HEK293 (cell line): Measurements from ENCODE around the gene ESR2.

Experiments used
- CTCF ChIA-PET: fragments of 350-600 bp; formaldehyde crosslinking; extraction: SDS; loops from one replicate; lab custom pipeline; 2021; ENCODE audit warnings: antibody characterized with exemption; lab: Yijun Ruan, JAX
- POLR2A ChIA-PET: fragments of 300-600 bp; formaldehyde crosslinking; extraction: SDS; loops from one replicate; lab custom pipeline; 2020; ENCODE audit warnings: antibody characterized with exemption, inconsistent platforms; lab: Yijun Ruan, JAX
- H3K27ac ChIP-seq: fragments of 200-500 bp; sonication (Bioruptor generic); 2 replicates; pipeline ENCODE4 v1.5.1; 2014; ENCODE audit warnings: low read depth, low read length, control low read depth, inconsistent platforms; ENCODE audit errors: extremely low read depth
- H3K36me3 ChIP-seq, 2 experiments: fragments of 200-500 bp in 1 of 2; sonication (Bioruptor generic) in 1 of 2; 1 replicate in 1 of 2; 2 replicates in 1 of 2; pipeline ENCODE4 v1.5.1; 2014 to 2017; ENCODE audit warnings: inconsistent platforms in 2 of 2, low read length in 2 of 2; ENCODE audit not compliant: control insufficient read depth in 2 of 2, insufficient read depth in 1 of 2
- H3K4me1 ChIP-seq: fragments of 200-500 bp; sonication (Bioruptor generic); 2 replicates; pipeline ENCODE4 v1.5.1; 2014; ENCODE audit warnings: mild to moderate bottlenecking, low read length, inconsistent platforms; ENCODE audit not compliant: control insufficient read depth, insufficient read depth
- H3K4me3 ChIP-seq: 2 replicates; pipeline ENCODE4 v1.5.1; 2011; ENCODE audit warnings: low read depth, mild to moderate bottlenecking, control low read depth, low read length, moderate library complexity
- H3K9me3 ChIP-seq: fragments of 200-500 bp; sonication (Bioruptor generic); 2 replicates; pipeline ENCODE4 v1.5.1; 2014; ENCODE audit warnings: low read depth, low read length, inconsistent platforms; ENCODE audit not compliant: control insufficient read depth, insufficient read depth
- BCL11B ChIP-seq: fragments of 450-650 bp; formaldehyde crosslinking; IDR thresholded peaks from 2 replicates; pipeline ENCODE4 v1.5.1; 2016; ENCODE audit warnings: low read depth, missing biosample characterization, missing genetic modification characterization
- EGR2 ChIP-seq: fragments of 450-650 bp; formaldehyde crosslinking; IDR thresholded peaks from 2 replicates; pipeline ENCODE4 v1.5.1; 2016; ENCODE audit warnings: low read depth, missing biosample characterization, missing genetic modification characterization
- GLIS2 ChIP-seq: fragments of 450-650 bp; formaldehyde crosslinking; IDR thresholded peaks from 2 replicates; pipeline ENCODE4 v1.5.1; 2016; ENCODE audit warnings: missing biosample characterization, missing genetic modification characterization
- HOXD13 ChIP-seq: sonication (generic); formaldehyde crosslinking; IDR thresholded peaks from 2 replicates; pipeline ENCODE4 v1.8.0; 2022; ENCODE audit warnings: missing genetic modification reagents, borderline replicate concordance
- OVOL3 ChIP-seq: fragments of 450-650 bp; formaldehyde crosslinking; IDR thresholded peaks from 2 replicates; pipeline ENCODE4 v1.5.1; 2016; ENCODE audit warnings: missing biosample characterization, missing genetic modification characterization
- PRDM1 ChIP-seq: fragments of 450-650 bp; formaldehyde crosslinking; IDR thresholded peaks from 2 replicates; pipeline ENCODE4; 2016; ENCODE audit warnings: missing biosample characterization, missing genetic modification characterization
- SP2 ChIP-seq: fragments of 450-650 bp; formaldehyde crosslinking; IDR thresholded peaks from 2 replicates; pipeline ENCODE4 v1.5.1; 2016; ENCODE audit warnings: missing biosample characterization, missing genetic modification characterization
- SP3 ChIP-seq: fragments of 450-650 bp; formaldehyde crosslinking; IDR thresholded peaks from 2 replicates; pipeline ENCODE4 v1.5.1; 2016; ENCODE audit warnings: missing biosample characterization, missing genetic modification characterization
- TCF7L2 ChIP-seq: IDR thresholded peaks from 2 replicates; pipeline ENCODE4 v1.6.1; 2011; ENCODE audit warnings: low read depth, mild to moderate bottlenecking, inconsistent platforms, low read length, moderate library complexity, borderline replicate concordance
- ZBTB8A ChIP-seq: fragments of 450-650 bp; formaldehyde crosslinking; IDR thresholded peaks from 2 replicates; pipeline ENCODE4 v1.5.1; 2016; ENCODE audit warnings: missing biosample characterization, missing genetic modification characterization
- ZFHX2 ChIP-seq: fragments of 450-650 bp; formaldehyde crosslinking; conservative IDR thresholded peaks from 2 replicates; pipeline ENCODE4 v1.5.1; 2016; ENCODE audit warnings: missing biosample characterization, missing genetic modification characterization
- ZFP3 ChIP-seq: fragments of 450-650 bp; formaldehyde crosslinking; IDR thresholded peaks from 2 replicates; pipeline ENCODE4 v1.5.1; 2016; ENCODE audit warnings: low read depth, missing biosample characterization, missing genetic modification characterization
- ZNF157 ChIP-seq: fragments of 450-650 bp; formaldehyde crosslinking; IDR thresholded peaks from 2 replicates; pipeline ENCODE4 v1.5.1; 2016; ENCODE audit warnings: missing biosample characterization, missing genetic modification characterization
- ZNF24 ChIP-seq: fragments of 450-650 bp; formaldehyde crosslinking; IDR thresholded peaks from 2 replicates; pipeline ENCODE4 v1.5.1; 2016; ENCODE audit warnings: missing biosample characterization, missing genetic modification characterization
- ZNF302 ChIP-seq: fragments of 450-650 bp; formaldehyde crosslinking; IDR thresholded peaks from 2 replicates; pipeline ENCODE4 v1.5.1; 2016; ENCODE audit warnings: missing biosample characterization, missing genetic modification characterization, low read depth
- ZNF335 ChIP-seq: fragments of 450-650 bp; formaldehyde crosslinking; conservative IDR thresholded peaks from 2 replicates; pipeline ENCODE4 v1.5.1; 2016; ENCODE audit warnings: missing biosample characterization, missing genetic modification characterization
- ZNF426 ChIP-seq: fragments of 450-650 bp; formaldehyde crosslinking; IDR thresholded peaks from 2 replicates; pipeline ENCODE4 v1.5.1; 2017; ENCODE audit warnings: missing biosample characterization, missing genetic modification characterization, mild to moderate bottlenecking, inconsistent platforms, moderate library complexity
- ZNF48 ChIP-seq: fragments of 450-650 bp; formaldehyde crosslinking; IDR thresholded peaks from 2 replicates; pipeline ENCODE4 v1.5.1; 2016; ENCODE audit warnings: missing biosample characterization, missing genetic modification characterization
- ZNF514 ChIP-seq: fragments of 450-650 bp; formaldehyde crosslinking; IDR thresholded peaks from 2 replicates; pipeline ENCODE4 v1.5.1; 2016; ENCODE audit warnings: missing biosample characterization, missing genetic modification characterization
- ZNF544 ChIP-seq: fragments of 450-650 bp; formaldehyde crosslinking; IDR thresholded peaks from 2 replicates; pipeline ENCODE4 v1.5.0; 2017; ENCODE audit warnings: missing biosample characterization, missing genetic modification characterization
- ZNF654 ChIP-seq: fragments of 450-650 bp; formaldehyde crosslinking; IDR thresholded peaks from 2 replicates; pipeline ENCODE4 v1.5.1; 2016; ENCODE audit warnings: low read depth, missing biosample characterization, missing genetic modification characterization
- ZNF707 ChIP-seq: fragments of 450-650 bp; formaldehyde crosslinking; IDR thresholded peaks from 2 replicates; pipeline ENCODE4 v1.5.1; 2016; ENCODE audit warnings: missing biosample characterization, missing genetic modification characterization
- ZSCAN16 ChIP-seq: fragments of 450-650 bp; formaldehyde crosslinking; IDR thresholded peaks from 2 replicates; pipeline ENCODE4 v1.5.1; 2016; ENCODE audit warnings: missing biosample characterization, missing genetic modification characterization
- TF ChIP-seq, protein P1 (sequence below): fragments of 450-650 bp; formaldehyde crosslinking; optimal IDR thresholded peaks from 2 replicates; pipeline ENCODE3; 2016; ENCODE audit warnings: missing biosample characterization, mild to moderate bottlenecking, missing genetic modification characterization
- TF ChIP-seq, protein P2 (sequence below): fragments of 450-650 bp; formaldehyde crosslinking; IDR thresholded peaks from 2 replicates; pipeline ENCODE4 v1.5.1; 2017; ENCODE audit warnings: missing biosample characterization, mild to moderate bottlenecking, missing genetic modification characterization, moderate library complexity
- TF ChIP-seq, protein P3 (sequence below): fragments of 450-650 bp; formaldehyde crosslinking; IDR thresholded peaks from 2 replicates; pipeline ENCODE4 v1.5.1; 2016; ENCODE audit warnings: missing biosample characterization, missing genetic modification characterization

ESR2 gene

DNA sequence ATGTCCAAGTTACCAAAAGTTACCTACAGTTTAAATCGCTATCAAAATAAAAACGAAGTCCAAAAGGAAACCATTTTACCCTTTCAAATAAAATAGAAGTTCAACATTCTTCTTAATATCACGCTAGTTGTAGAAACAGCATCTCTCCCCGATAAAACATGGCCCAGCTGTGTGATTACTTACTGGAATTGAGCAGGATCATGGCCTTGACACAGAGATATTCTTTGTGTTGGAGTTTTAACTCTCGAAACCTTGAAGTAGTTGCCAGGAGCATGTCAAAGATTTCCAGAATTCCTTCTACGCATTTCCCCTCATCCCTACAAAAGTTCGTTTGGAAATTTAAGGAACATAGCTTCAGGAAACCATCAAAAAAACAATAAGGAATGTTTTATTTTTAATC lies 44.8 kb downstream of the ESR2 start:
- POLR2A ChIA-PET = no interaction called here
- Histone ChIP-seq H3K9me3 (no peaks in the 10 kb centered on the region), H3K36me3 (no peaks in the 10 kb centered on the region), H3K27ac (no peak overlapping the region), H3K4me3 (no peak overlapping the region), H3K4me1 (0 out of 2 replicates have a peak, but pooled peaks cover 4% of the 10 kb centered on the region)
- no peak for TF ChIP-seq ZFP3 (tag by site-specific recombination)
- no peak for TF ChIP-seq HOXD13 (CRISPR knock-in tag)
- no peak for TF ChIP-seq TCF7L2
- TF ChIP-seq, protein P1, sequence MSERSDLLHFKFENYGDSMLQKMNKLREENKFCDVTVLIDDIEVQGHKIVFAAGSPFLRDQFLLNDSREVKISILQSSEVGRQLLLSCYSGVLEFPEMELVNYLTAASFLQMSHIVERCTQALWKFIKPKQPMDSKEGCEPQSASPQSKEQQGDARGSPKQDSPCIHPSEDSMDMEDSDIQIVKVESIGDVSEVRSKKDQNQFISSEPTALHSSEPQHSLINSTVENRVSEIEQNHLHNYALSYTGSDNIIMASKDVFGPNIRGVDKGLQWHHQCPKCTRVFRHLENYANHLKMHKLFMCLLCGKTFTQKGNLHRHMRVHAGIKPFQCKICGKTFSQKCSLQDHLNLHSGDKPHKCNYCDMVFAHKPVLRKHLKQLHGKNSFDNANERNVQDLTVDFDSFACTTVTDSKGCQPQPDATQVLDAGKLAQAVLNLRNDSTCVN (tag by site-specific recombination) = no peak
- CTCF ChIA-PET = interaction anchor here (0.6 kb wide), 1 partner anchor 1007 kb away, joined by 4 read pairs; no protein-coding TSS in a partner anchor

DNA sequence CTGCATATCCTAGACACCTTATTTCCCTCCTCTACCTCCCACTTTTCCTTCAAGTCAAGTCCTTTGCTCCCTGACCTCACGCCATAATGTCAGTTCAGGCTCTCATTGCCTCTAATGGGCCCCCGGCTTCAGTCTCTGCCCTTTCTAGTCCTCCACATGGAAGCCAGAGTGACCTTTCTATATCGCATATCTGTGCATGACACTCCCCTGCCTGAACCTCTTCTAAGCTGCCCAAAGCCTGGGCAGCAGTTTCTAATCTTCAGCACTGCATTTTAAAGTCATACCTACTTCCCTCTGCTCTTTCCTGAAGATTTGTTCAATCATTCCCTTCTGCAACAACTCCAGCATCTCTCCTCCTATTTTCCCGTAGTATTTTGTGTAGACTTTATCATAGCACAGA lies 45.5 kb downstream of the ESR2 start:
- H3K9me3 ChIP-seq = no peaks in the 10 kb centered on the region
- H3K27ac ChIP-seq = no peak overlapping the region
- H3K36me3 ChIP-seq = no peaks in the 10 kb centered on the region
- POLR2A ChIA-PET = no interaction called here
- TF ChIP-seq ZNF654 = no peak
- TF ChIP-seq, protein P2, sequence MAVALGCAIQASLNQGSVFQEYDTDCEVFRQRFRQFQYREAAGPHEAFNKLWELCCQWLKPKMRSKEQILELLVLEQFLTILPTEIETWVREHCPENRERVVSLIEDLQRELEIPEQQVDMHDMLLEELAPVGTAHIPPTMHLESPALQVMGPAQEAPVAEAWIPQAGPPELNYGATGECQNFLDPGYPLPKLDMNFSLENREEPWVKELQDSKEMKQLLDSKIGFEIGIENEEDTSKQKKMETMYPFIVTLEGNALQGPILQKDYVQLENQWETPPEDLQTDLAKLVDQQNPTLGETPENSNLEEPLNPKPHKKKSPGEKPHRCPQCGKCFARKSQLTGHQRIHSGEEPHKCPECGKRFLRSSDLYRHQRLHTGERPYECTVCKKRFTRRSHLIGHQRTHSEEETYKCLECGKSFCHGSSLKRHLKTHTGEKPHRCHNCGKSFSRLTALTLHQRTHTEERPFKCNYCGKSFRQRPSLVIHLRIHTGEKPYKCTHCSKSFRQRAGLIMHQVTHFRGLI = no peak
- TF ChIP-seq SP2 (tag by site-specific recombination) = no peak
- TF ChIP-seq ZNF24 (tag by site-specific recombination) = no peak
- no peak for TF ChIP-seq SP3 (tag by site-specific recombination)
- no peak for TF ChIP-seq GLIS2 (tag by site-specific recombination)
- no peak for TF ChIP-seq EGR2
- no peak for TF ChIP-seq ZNF48 (tag by site-specific recombination)
- TF ChIP-seq ZNF426 (tag by site-specific recombination) = no peak
- no peak for TF ChIP-seq ZNF157
- no peak for TF ChIP-seq ZSCAN16 (tag by site-specific recombination)
- CTCF ChIA-PET = no interaction called here
- 0 out of 2 replicates have a peak, but pooled peaks cover 4% of the 10 kb centered on the region for H3K4me1 ChIP-seq
- no peak overlapping the region for H3K4me3 ChIP-seq

DNA sequence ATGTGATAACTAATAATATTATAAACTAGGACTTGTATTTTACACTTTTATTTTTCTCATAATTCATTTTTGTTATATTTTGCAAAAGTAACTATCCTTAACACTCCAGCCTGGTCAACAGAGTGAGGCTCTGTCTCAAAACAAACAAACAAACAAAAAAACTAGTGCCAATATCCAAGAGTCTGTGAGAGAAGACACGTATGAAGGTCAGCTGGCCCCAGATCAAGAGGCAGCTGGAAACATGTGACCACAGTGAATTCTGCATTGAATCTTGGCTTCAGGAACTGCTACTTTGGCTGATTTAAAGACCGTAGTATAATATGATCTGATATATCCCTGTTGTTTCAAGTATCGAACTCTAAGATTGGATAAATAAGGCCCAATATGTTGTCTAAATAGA lies 47.0 kb downstream of the ESR2 start:
- Histone ChIP-seq H3K4me3 (no peak overlapping the region), H3K4me1 (0 out of 2 replicates have a peak, but pooled peaks cover 4% of the 10 kb centered on the region), H3K36me3 (no peaks in the 10 kb centered on the region), H3K27ac (no peak overlapping the region), H3K9me3 (no peaks in the 10 kb centered on the region)
- ChIA-PET POLR2A (interaction anchor here (0.6 kb wide), 1 partner anchor 21 kb away, joined by 6 read pairs; no protein-coding TSS in a partner anchor), CTCF (no interaction called here)
- TF ChIP-seq ZNF544 (tag by site-specific recombination) (no peak), ZNF302 (tag by site-specific recombination) (no peak), ZNF335 (tag by site-specific recombination) (no peak), OVOL3 (tag by site-specific recombination) (no peak), ZBTB8A (tag by site-specific recombination) (no peak), BCL11B (tag by site-specific recombination) (no peak), ZFHX2 (tag by site-specific recombination) (no peak), PRDM1 (tag by site-specific recombination) (no peak), ZNF514 (tag by site-specific recombination) (no peak), ZNF707 (tag by site-specific recombination) (no peak)
- TF ChIP-seq, protein P3, sequence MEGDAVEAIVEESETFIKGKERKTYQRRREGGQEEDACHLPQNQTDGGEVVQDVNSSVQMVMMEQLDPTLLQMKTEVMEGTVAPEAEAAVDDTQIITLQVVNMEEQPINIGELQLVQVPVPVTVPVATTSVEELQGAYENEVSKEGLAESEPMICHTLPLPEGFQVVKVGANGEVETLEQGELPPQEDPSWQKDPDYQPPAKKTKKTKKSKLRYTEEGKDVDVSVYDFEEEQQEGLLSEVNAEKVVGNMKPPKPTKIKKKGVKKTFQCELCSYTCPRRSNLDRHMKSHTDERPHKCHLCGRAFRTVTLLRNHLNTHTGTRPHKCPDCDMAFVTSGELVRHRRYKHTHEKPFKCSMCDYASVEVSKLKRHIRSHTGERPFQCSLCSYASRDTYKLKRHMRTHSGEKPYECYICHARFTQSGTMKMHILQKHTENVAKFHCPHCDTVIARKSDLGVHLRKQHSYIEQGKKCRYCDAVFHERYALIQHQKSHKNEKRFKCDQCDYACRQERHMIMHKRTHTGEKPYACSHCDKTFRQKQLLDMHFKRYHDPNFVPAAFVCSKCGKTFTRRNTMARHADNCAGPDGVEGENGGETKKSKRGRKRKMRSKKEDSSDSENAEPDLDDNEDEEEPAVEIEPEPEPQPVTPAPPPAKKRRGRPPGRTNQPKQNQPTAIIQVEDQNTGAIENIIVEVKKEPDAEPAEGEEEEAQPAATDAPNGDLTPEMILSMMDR = no peak
- TF ChIP-seq, protein P1 (tag by site-specific recombination) = no peak
